WERI-Rb-1 (cell line): ENCODE measurements around the gene GFOD1.

Source experiments
- DNase-seq: peaks from one replicate; pipeline ENCODE4 v3.0.0-alpha.2; 2020
- H3K27ac ChIP-seq: fragments of 250-450 bp; sonication (Bioruptor Pico); 2 replicates; pipeline ENCODE4 v1.5.1; 2020; ENCODE audit warnings: mild to moderate bottlenecking, moderate library complexity
- H3K27me3 ChIP-seq: fragments of 250-450 bp; sonication (Bioruptor Pico); 2 replicates; pipeline ENCODE4 v1.5.1; 2021; ENCODE audit warnings: mild to moderate bottlenecking, low read depth, moderate library complexity; ENCODE audit not compliant: insufficient read depth, severe bottlenecking
- H3K36me3 ChIP-seq: fragments of 250-450 bp; sonication (Bioruptor Pico); 2 replicates; pipeline ENCODE4 v1.5.1; 2020; ENCODE audit warnings: mild to moderate bottlenecking, moderate library complexity
- H3K4me3 ChIP-seq: 2 replicates; pipeline ENCODE4 v1.5.1; 2011; ENCODE audit warnings: low read depth, mild to moderate bottlenecking, control low read depth, low read length
- H3K9me3 ChIP-seq: fragments of 250-450 bp; sonication (Bioruptor Pico); 2 replicates; pipeline ENCODE4 v1.5.1; 2021; ENCODE audit warnings: mild to moderate bottlenecking, moderate library complexity; ENCODE audit not compliant: severe bottlenecking
- TF ChIP-seq, protein P1 (sequence below): IDR thresholded peaks from 2 replicates; pipeline ENCODE4 v1.5.1; 2011; ENCODE audit warnings: low read depth, mild to moderate bottlenecking, control low read depth, inconsistent platforms, low read length

Gene GFOD1

GRCh38 chr6:13452346-13453117, 34.9 kb downstream of the GFOD1 start:
- H3K36me3 ChIP-seq: no peaks in the 10 kb centered on the region; the same call in none of the 2 replicates
- no peak for DNase-seq
- H3K27me3 ChIP-seq: no peaks in the 10 kb centered on the region
- TF ChIP-seq, protein P1, sequence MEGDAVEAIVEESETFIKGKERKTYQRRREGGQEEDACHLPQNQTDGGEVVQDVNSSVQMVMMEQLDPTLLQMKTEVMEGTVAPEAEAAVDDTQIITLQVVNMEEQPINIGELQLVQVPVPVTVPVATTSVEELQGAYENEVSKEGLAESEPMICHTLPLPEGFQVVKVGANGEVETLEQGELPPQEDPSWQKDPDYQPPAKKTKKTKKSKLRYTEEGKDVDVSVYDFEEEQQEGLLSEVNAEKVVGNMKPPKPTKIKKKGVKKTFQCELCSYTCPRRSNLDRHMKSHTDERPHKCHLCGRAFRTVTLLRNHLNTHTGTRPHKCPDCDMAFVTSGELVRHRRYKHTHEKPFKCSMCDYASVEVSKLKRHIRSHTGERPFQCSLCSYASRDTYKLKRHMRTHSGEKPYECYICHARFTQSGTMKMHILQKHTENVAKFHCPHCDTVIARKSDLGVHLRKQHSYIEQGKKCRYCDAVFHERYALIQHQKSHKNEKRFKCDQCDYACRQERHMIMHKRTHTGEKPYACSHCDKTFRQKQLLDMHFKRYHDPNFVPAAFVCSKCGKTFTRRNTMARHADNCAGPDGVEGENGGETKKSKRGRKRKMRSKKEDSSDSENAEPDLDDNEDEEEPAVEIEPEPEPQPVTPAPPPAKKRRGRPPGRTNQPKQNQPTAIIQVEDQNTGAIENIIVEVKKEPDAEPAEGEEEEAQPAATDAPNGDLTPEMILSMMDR: no peak
- H3K27ac ChIP-seq: no peak overlapping the region
- no peak overlapping the region for H3K4me3 ChIP-seq
- no peaks in the 10 kb centered on the region for H3K9me3 ChIP-seq

GRCh38 chr6:13451181-13451895, 36.1 kb downstream of the GFOD1 start:
- Histone ChIP-seq H3K27ac (no peak overlapping the region), H3K36me3 (no peaks in the 10 kb centered on the region; the same call in none of the 2 replicates), H3K27me3 (no peaks in the 10 kb centered on the region), H3K9me3 (no peaks in the 10 kb centered on the region), H3K4me3 (no peak overlapping the region)
- no peak for DNase-seq
- TF ChIP-seq, protein P1: no peak

- no peak overlapping the region for H3K4me3 ChIP-seq
- DNase-seq: no peak
- H3K36me3 ChIP-seq: no peaks in the 10 kb centered on the region; the same call in none of the 2 replicates
- TF ChIP-seq, protein P1: no peak
- H3K27ac ChIP-seq: no peak overlapping the region; the same call in 1 of the 2 replicates
- H3K9me3 ChIP-seq: no peaks in the 10 kb centered on the region
- H3K27me3 ChIP-seq: no peaks in the 10 kb centered on the region
Measured at GRCh38 chr6:13450628-13451027, 36.8 kb downstream of the GFOD1 start.

- Histone ChIP-seq H3K27me3 (no peaks in the 10 kb centered on the region), H3K36me3 (no peaks in the 10 kb centered on the region; the same call in none of the 2 replicates), H3K4me3 (no peak overlapping the region), H3K9me3 (no peaks in the 10 kb centered on the region), H3K27ac (no peak overlapping the region)
- TF ChIP-seq, protein P1: no peak
- DNase-seq: no peak
Measured at GRCh38 chr6:13447949-13448724, 39.3 kb downstream of the GFOD1 start.

- no peaks in the 10 kb centered on the region for H3K27me3 ChIP-seq
- no peaks in the 10 kb centered on the region for H3K9me3 ChIP-seq
- TF ChIP-seq, protein P1: no peak
- peak; percentile 65 for DNase-seq
- H3K36me3 ChIP-seq: no peaks in the 10 kb centered on the region; the same call in none of the 2 replicates
- no peak overlapping the region for H3K27ac ChIP-seq
- no peak overlapping the region for H3K4me3 ChIP-seq
Measured at GRCh38 chr6:13446381-13446780, 41.0 kb downstream of the GFOD1 start.
